HUDEP-2 (cell line): ENCODE measurements around the gene EPN2.

Experiments used
- DNase-seq, 76 experiments: peaks; one replicate each; lab custom pipeline; 2025; ENCODE audit not compliant: unreplicated experiment in 76 of 76; lab: John Stamatoyannopoulos, UW

EPN2 gene

GRCh38 chr17:19290066-19290705 is 53.0 kb downstream of the EPN2 start:
- DNase-seq: no peak

- DNase-seq: no peak
Measured at GRCh38 chr17:19291646-19292376, 54.6 kb downstream of the EPN2 start.

GRCh38 chr17:19292377-19292711 is 55.2 kb downstream of the EPN2 start:
- DNase-seq: no peak

GRCh38 chr17:19294443-19294842 is 57.3 kb downstream of the EPN2 start:
- no peak for DNase-seq

- no peak for DNase-seq
Measured at GRCh38 chr17:19295473-19296135, 58.4 kb downstream of the EPN2 start.

GRCh38 chr17:19296786-19297778 is 59.9 kb downstream of the EPN2 start:
- no peak for DNase-seq

GRCh38 chr17:19298569-19299213 is 61.5 kb downstream of the EPN2 start:
- DNase-seq: no peak

GRCh38 chr17:19299214-19299747 is 62.1 kb downstream of the EPN2 start:
- DNase-seq: no peak

- no peak for DNase-seq
Measured at GRCh38 chr17:19299866-19300265, 62.7 kb downstream of the EPN2 start.

- no peak for DNase-seq
Measured at GRCh38 chr17:19301274-19301951, 64.2 kb downstream of the EPN2 start.

- DNase-seq: no peak
Measured at GRCh38 chr17:19301973-19302372, 64.8 kb downstream of the EPN2 start.

- DNase-seq: no peak
Measured at GRCh38 chr17:19302791-19303331, 65.7 kb downstream of the EPN2 start.

GRCh38 chr17:19303367-19303776 is 66.2 kb downstream of the EPN2 start:
- DNase-seq: no peak

- DNase-seq: no peak
Measured at GRCh38 chr17:19304209-19304608, 67.0 kb downstream of the EPN2 start.

- DNase-seq: no peak
Measured at GRCh38 chr17:19304751-19305150, 67.6 kb downstream of the EPN2 start.

- DNase-seq: no peak
Measured at GRCh38 chr17:19305256-19305655, 68.1 kb downstream of the EPN2 start.

GRCh38 chr17:19305761-19306159 is 68.6 kb downstream of the EPN2 start:
- no peak for DNase-seq

- DNase-seq: no peak
Measured at GRCh38 chr17:19306160-19307111, 69.3 kb downstream of the EPN2 start.
